ENCODE data around the gene GINM1.

Gene GINM1

DNA sequence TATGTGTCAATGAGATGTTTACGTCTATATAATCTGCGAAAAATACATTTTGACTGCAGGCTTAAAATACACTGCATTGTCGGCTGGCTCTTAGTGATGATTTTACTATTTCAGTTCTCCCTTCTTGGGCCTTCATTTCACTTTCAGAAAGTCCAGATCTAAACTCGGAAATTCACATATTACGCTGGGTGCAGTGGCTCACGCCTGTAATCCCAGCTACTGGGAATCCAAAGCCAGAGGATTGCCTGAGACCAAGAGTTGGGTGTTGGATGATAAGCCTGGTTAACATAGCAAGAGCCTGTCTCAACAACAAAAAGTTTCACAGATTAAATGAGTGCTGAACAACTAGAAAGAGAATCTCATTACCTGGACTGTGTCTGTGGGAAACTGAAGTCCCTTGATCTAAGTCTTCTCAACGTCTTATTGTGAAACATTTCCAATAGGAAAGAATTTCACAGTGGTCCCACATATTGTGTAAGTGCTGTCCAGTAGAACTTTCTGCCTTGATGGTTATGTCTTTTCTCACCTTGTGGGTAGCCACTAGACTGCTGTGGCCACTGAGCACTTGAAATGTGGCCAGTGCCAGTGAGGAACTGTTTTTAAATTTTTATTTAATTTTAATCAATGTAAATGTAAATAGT lies 1.9 kb downstream of the GINM1 start:
- TF ChIP-seq, protein P1, sequence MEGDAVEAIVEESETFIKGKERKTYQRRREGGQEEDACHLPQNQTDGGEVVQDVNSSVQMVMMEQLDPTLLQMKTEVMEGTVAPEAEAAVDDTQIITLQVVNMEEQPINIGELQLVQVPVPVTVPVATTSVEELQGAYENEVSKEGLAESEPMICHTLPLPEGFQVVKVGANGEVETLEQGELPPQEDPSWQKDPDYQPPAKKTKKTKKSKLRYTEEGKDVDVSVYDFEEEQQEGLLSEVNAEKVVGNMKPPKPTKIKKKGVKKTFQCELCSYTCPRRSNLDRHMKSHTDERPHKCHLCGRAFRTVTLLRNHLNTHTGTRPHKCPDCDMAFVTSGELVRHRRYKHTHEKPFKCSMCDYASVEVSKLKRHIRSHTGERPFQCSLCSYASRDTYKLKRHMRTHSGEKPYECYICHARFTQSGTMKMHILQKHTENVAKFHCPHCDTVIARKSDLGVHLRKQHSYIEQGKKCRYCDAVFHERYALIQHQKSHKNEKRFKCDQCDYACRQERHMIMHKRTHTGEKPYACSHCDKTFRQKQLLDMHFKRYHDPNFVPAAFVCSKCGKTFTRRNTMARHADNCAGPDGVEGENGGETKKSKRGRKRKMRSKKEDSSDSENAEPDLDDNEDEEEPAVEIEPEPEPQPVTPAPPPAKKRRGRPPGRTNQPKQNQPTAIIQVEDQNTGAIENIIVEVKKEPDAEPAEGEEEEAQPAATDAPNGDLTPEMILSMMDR (IDR thresholded peaks at IDR 0.05; ENCODE audit: insufficient read depth, low read length, poor library complexity, severe bottlenecking): no peak
- no peak for DNase-seq (ENCODE audit: extremely low read depth, insufficient read length)
- Histone ChIP-seq H3K27me3 (replicated peaks; ENCODE audit: control insufficient read depth, insufficient read depth, low read length) (no peaks in the 10 kb centered on the region), H3K4me3 (replicated peaks; ENCODE audit: low read depth, low read length) (peak overlapping the region; percentile 98), H3K36me3 (ENCODE audit: control insufficient read depth, insufficient read depth, low read length) (no peaks in the 10 kb centered on the region; the same call in 1 of the 2 replicates)

DNA sequence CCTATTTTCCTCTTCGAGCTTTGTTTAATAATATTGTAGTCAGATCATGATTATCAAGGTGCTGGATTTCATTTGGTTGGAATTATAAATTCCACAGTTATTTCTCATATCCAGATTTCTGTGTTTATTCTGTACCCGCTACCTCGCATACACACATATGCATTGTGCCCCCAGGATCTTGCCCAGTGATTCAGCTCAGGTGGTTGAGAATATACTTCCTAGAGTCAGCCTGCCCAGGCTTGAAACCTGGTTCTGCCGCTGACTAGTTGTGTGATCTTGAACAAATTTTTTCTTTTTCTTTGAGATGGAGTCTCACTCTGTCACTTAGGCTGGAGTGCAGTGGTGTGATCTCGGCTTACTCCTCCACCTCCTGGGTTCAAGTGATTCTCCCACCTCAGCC lies 14.7 kb downstream of the GINM1 start:
- TF ChIP-seq, protein P1 (IDR thresholded peaks at IDR 0.05; ENCODE audit: insufficient read depth, low read length, poor library complexity, severe bottlenecking): no peak
- no peak for DNase-seq (ENCODE audit: extremely low read depth, insufficient read length)
- H3K27me3 ChIP-seq (replicated peaks; ENCODE audit: control insufficient read depth, insufficient read depth, low read length): no peaks in the 10 kb centered on the region
- peaks cover 3% of the 10 kb centered on the region for H3K36me3 ChIP-seq (ENCODE audit: control insufficient read depth, insufficient read depth, low read length)
- H3K4me3 ChIP-seq (replicated peaks; ENCODE audit: low read depth, low read length): no peak overlapping the region

DNA sequence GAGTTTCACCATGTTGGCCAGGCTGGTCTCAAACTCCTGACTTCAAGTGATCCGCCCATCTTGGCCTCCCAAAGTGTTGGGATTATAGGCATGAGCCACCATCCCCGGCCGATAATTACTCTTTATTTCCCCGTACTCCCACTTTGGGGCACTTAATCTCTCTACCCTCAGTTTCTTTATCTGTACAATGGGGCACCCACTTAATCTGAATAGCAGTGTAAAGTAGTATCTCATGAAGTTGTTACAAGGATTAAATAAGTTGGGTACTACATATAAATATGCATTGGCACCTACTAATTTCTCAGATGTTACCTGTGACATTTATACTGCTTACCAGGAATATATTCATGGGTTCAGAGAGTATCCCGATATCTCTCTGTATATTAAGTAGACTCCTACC lies 15.2 kb downstream of the GINM1 start:
- no peaks in the 10 kb centered on the region for H3K27me3 ChIP-seq (replicated peaks; ENCODE audit: control insufficient read depth, insufficient read depth, low read length)
- no peak overlapping the region for H3K4me3 ChIP-seq (replicated peaks; ENCODE audit: low read depth, low read length)
- TF ChIP-seq, protein P1 (IDR thresholded peaks at IDR 0.05; ENCODE audit: insufficient read depth, low read length, poor library complexity, severe bottlenecking): no peak
- DNase-seq (ENCODE audit: extremely low read depth, insufficient read length): no peak
- H3K36me3 ChIP-seq (ENCODE audit: control insufficient read depth, insufficient read depth, low read length): peaks cover 5% of the 10 kb centered on the region

DNA sequence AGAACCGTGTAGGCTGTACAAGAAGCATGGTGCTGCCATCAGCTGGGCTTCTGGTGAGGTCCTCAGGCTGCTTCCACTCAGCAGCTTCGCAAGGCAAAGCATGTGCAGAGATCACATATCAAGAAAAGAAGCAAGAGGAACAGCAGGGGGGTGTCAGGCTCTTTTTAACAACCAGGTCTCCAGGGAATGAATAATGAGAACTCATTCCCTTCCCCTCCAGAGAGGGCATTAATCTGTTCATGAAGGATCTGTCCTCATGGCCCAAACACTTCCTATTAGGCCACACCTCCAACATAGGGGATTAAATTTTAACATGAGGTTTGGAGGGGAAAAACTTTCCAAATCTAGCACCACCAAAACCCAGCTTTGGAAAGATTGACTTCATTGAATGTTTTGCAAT lies 20.0 kb downstream of the GINM1 start:
- TF ChIP-seq, protein P1 (IDR thresholded peaks at IDR 0.05; ENCODE audit: insufficient read depth, low read length, poor library complexity, severe bottlenecking): no peak
- peaks cover 5% of the 10 kb centered on the region for H3K36me3 ChIP-seq (ENCODE audit: control insufficient read depth, insufficient read depth, low read length)
- DNase-seq (ENCODE audit: extremely low read depth, insufficient read length): no peak
- H3K4me3 ChIP-seq (replicated peaks; ENCODE audit: low read depth, low read length): no peak overlapping the region
- H3K27me3 ChIP-seq (replicated peaks; ENCODE audit: control insufficient read depth, insufficient read depth, low read length): no peaks in the 10 kb centered on the region

DNA sequence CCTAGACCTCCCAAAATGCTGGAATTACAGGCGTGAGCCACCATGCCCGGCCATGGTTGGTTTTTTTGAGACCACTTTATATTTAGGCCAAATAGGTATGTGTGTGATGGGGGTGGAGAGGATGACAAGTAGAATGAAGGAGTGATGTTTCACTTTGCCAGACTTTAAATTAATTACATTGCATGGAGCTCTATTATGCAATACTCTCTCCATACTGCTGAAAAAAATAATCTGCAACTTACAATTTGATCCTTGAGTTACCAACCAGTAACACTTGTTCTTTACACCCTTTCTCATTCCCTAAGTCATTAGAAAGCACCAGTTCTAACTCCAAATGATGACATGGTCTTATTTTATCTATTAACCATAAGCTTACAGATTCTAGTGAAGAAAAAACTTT lies 26.8 kb downstream of the GINM1 start:
- Histone ChIP-seq H3K27me3 (replicated peaks; ENCODE audit: control insufficient read depth, insufficient read depth, low read length) (no peaks in the 10 kb centered on the region), H3K4me3 (replicated peaks; ENCODE audit: low read depth, low read length) (no peak overlapping the region), H3K36me3 (ENCODE audit: control insufficient read depth, insufficient read depth, low read length) (peaks cover 5% of the 10 kb centered on the region)
- no peak for DNase-seq (ENCODE audit: extremely low read depth, insufficient read length)
- TF ChIP-seq, protein P1 (IDR thresholded peaks at IDR 0.05; ENCODE audit: insufficient read depth, low read length, poor library complexity, severe bottlenecking): no peak

DNA sequence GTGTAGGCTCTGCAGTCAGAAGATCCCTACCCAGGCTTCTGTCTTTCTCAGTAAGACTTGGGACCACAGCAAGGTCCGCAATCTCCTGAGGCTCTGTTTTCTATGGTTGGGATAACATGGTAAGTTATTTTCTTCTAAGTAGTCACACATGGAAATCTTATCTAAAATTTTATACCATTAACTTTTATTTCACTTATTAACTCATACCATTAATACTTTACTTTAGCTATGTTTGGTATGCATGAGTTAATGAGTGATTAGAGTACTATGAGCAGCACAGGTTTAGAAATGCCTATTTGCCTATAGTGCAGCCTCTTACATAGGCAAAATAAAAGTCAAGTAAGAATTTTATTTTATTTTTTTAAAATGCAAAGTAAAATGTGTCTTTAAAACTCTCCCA lies 27.2 kb downstream of the GINM1 start:
- H3K4me3 ChIP-seq (replicated peaks; ENCODE audit: low read depth, low read length): no peak overlapping the region
- H3K36me3 ChIP-seq (ENCODE audit: control insufficient read depth, insufficient read depth, low read length): peaks cover 6% of the 10 kb centered on the region
- no peaks in the 10 kb centered on the region for H3K27me3 ChIP-seq (replicated peaks; ENCODE audit: control insufficient read depth, insufficient read depth, low read length)
- no peak for DNase-seq (ENCODE audit: extremely low read depth, insufficient read length)
- TF ChIP-seq, protein P1 (IDR thresholded peaks at IDR 0.05; ENCODE audit: insufficient read depth, low read length, poor library complexity, severe bottlenecking): no peak
